DOHH2 (cell line): Measurements from ENCODE around the gene ZCWPW1.

ENCODE experiments used
- CTCF ChIP-seq: fragments of 200-600 bp; sonication (generic); IDR thresholded peaks from one replicate; pipeline ENCODE4 v1.5.1; 2014; ENCODE audit warnings: antibody characterized with exemption, mild to moderate bottlenecking, low read depth, low read length; ENCODE audit not compliant: poor library complexity, severe bottlenecking
- EZH2phosphoT487 ChIP-seq: fragments of 200-600 bp; sonication (generic); IDR thresholded peaks from 2 replicates; pipeline ENCODE4 v1.6.1; 2017; ENCODE audit warnings: borderline replicate concordance, mild to moderate bottlenecking, antibody characterized with exemption, low read length, moderate library complexity, mixed read lengths

GRCh38 chr7:100428199-100428966, at the start of gene ZCWPW1:
- TF ChIP-seq CTCF (no peak), EZH2phosphoT487 (no peak)
